GM12865 (cell line): ENCODE data around the gene MRGPRG.

Experiments used
- DNase-seq: peaks from one replicate; pipeline ENCODE4 v3.0.0; 2010; ENCODE audit warnings: low read depth
- H3K4me3 ChIP-seq: 2 replicates; pipeline ENCODE4 v1.5.1; 2011; ENCODE audit warnings: mild to moderate bottlenecking, low read depth, low read length, control low read depth
- CTCF ChIP-seq: IDR thresholded peaks from 2 replicates; pipeline ENCODE4 v1.5.1; 2011; ENCODE audit warnings: low read length, control low read depth, low read depth, inconsistent platforms; ENCODE audit not compliant: insufficient read depth; ENCODE audit errors: missing control alignments

The MRGPRG gene

DNA sequence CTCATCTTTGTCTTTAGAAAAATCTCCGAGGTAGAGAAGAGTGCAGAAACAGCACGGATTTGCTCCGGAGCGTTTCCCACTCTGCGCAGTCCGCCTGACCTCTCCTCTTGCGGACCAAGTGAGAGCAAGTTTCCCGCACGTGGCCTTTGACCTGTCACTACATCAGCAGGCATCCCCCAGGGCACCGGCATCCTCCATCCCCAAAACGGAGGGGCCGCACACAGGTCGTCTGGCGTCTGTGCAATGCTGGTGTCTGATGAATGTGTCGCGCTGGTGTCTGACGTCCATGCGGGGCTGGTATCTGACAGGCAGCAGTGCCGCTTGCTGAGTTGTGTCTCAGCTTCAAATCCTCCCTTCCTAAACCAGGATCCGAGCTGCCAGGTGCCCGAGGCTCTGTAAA is 14.3 kb upstream of the MRGPRG start:
- no peak for DNase-seq
- TF ChIP-seq CTCF: no peak
- H3K4me3 ChIP-seq: no peak overlapping the region

DNA sequence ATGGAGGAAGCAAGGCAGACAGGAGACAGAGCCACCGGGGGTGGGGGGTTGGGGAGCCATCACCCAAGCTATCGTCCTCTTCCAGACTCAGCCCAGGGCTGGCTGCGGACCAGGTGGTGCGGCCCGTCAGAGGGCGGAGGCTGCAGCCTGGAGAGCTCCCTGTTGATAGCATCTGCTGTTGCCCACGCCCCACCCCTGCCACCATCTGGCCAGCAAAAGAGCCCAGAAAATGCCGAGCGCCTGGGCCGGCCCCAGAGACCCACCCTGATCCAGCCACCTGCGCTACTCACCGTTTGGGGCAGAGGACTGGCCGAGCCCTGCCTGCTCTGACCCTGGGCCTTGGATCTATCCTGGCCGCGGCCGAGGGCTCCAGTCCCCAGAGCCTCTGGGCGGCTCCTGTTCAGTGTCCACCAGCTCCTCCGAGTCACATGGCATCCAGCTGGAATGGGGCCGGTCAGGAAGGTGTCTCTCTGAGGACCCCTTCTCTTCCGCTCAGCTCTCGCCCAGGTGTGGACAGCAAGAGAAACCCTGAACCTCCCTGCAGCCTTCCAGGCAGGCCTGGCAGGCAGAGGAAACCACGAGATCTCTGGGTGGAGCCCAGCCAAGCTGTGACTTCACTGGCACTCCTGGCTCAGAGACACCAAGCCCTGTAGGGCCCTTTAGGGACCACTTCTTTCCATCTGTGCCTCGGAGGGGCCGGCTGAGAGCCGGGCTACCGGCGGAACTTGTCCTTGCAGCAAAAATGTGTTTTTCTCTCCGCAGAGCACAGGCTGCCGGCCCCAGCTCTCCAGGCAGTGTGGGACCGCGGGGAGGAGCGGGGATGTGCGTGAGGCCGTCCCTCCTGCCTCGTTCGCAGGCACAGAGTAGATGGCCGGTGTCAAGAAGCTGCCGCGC is 13.5 kb upstream of the MRGPRG start, which contains the start of gene MRGPRE:
Gene MRGPRE (minus strand): TSS at position 567 of the 894 bp plus-strand sequence. CDS start 3,618 bp downstream, outside the sequence.
- TF ChIP-seq CTCF: no peak
- no peak within 1 kb of the TSS for H3K4me3 ChIP-seq
- DNase-seq: no peak

- no peak for DNase-seq
- H3K4me3 ChIP-seq: no peak overlapping the region
- no peak for TF ChIP-seq CTCF
Observed at GRCh38 chr11:3231550-3231850, 12.9 kb upstream of the MRGPRG start.

- no peak for TF ChIP-seq CTCF
- H3K4me3 ChIP-seq: no peak overlapping the region
- DNase-seq: no peak
Observed at GRCh38 chr11:3230636-3231549, 12.3 kb upstream of the MRGPRG start.

- no peak overlapping the region for H3K4me3 ChIP-seq
- TF ChIP-seq CTCF: no peak
- no peak for DNase-seq
Observed at GRCh38 chr11:3229673-3230630, 11.3 kb upstream of the MRGPRG start.

GRCh38 chr11:3228445-3228829 is 9.8 kb upstream of the MRGPRG start:
- H3K4me3 ChIP-seq: no peak overlapping the region
- DNase-seq: no peak
- no peak for TF ChIP-seq CTCF
